SK-N-MC (cell line): ENCODE measurements around the gene KCNK7.

Experiments used
- EZH2 ChIP-seq: fragments of 200-600 bp; sonication (generic); IDR thresholded peaks from one replicate; pipeline ENCODE4 v1.6.1; 2017; ENCODE audit warnings: antibody characterized with exemption
- FOXP2 ChIP-seq: optimal IDR thresholded peaks from 2 replicates; pipeline ENCODE3; 2011; ENCODE audit warnings: mild to moderate bottlenecking, moderate library complexity; ENCODE audit not compliant: insufficient read depth; ENCODE audit errors: extremely low read length, control extremely low read depth
- POLR2AphosphoS5 ChIP-seq: IDR thresholded peaks from 2 replicates; pipeline ENCODE4 v1.6.1; 2012; ENCODE audit warnings: mild to moderate bottlenecking, low read depth, low read length, borderline replicate concordance

DNA sequence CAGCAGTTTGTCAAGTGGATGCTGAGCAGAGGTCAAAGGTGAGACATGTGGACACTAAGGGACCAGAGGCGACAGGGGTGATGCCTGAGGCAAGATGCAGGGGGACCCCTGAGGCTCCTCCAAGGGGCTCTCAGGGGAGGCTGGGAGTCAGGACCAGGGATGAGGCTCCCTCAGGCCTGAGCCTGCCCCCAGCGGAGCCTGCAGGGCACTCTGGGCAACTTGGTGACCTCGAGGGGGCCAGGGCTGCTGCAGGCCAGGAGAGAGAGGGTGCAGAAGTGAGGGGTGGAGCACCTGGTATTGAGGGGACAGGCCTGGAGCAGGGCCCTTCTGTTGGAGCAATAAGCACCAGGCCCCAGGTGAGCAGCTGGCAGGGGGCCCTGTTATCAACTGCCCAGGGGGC, 13.7 kb downstream of the KCNK7 start:
- no peak for TF ChIP-seq EZH2
- no peak for TF ChIP-seq POLR2AphosphoS5
- TF ChIP-seq FOXP2, result no peak
